ENCODE data around the gene GRK5. TPM values are rescaled to one million over a fixed set of nuclear protein-coding genes. Genes with fewer than 3 reads are reported as not detected.

Gene GRK5
- total and polyA plus RNA-seq, 12 donors = 9.3 to 96.4 (median 21.5) TPM

GRCh38 chr10:119313644-119314043 lies 106.3 kb downstream of the GRK5 start:
- no peaks in the 10 kb centered on the region for H3K36me3 ChIP-seq (replicated peaks in 1 of 2)
- no peak overlapping the region for H3K4me3 ChIP-seq
- no peaks in the 10 kb centered on the region for H3K27me3 ChIP-seq
- TF ChIP-seq POLR2A (IDR thresholded peaks at IDR 0.05) (no peak), CTCF (IDR thresholded peaks at IDR 0.05) (no peak)
- H3K4me1 ChIP-seq (replicated peaks in 1 of 2) = peaks cover 17 to 32% of the 10 kb centered on the region in 2 donors
- DNase-seq = no peak
- intact Hi-C loops (cut with DNase I) = no loop called here
- H3K9me3 ChIP-seq (replicated peaks in 1 of 3) = no peaks in the 10 kb centered on the region
- H3K27ac ChIP-seq = no peak overlapping the region
- 82 to 96% (median 91%) methylated on average over 2 to 7 of the region's 7 CpGs for WGBS, 4 donors

GRCh38 chr10:119314061-119314460 lies 106.7 kb downstream of the GRK5 start:
- Histone ChIP-seq H3K9me3 (replicated peaks in 1 of 3) (no peaks in the 10 kb centered on the region), H3K36me3 (replicated peaks in 1 of 2) (no peaks in the 10 kb centered on the region), H3K4me3 (no peak overlapping the region), H3K27ac (peak overlapping the region in 3 of 5 donors; percentile 76 to 95 (median 92)), H3K27me3 (no peaks in the 10 kb centered on the region), H3K4me1 (replicated peaks in 1 of 2) (peaks cover 17 to 32% of the 10 kb centered on the region in 2 donors)
- intact Hi-C loops (cut with DNase I) = no loop called here
- no peak for TF ChIP-seq CTCF (IDR thresholded peaks at IDR 0.05)
- no peak for TF ChIP-seq POLR2A (IDR thresholded peaks at IDR 0.05)
- 82 to 93% (median 83%) methylated on average over 5 to 11 of the region's 11 CpGs; no CpG with 5 or more reads in 1 of the 4 donors for WGBS, 4 donors
- no peak for DNase-seq

GRCh38 chr10:119314486-119314885 lies 107.1 kb downstream of the GRK5 start:
- Histone ChIP-seq H3K4me1 (replicated peaks in 1 of 2) (peaks cover 17 to 32% of the 10 kb centered on the region in 2 donors), H3K4me3 (no peak overlapping the region), H3K27ac (peak overlapping the region in 3 of 5 donors; percentile 76 to 95 (median 92)), H3K27me3 (no peaks in the 10 kb centered on the region), H3K36me3 (replicated peaks in 1 of 2) (no peaks in the 10 kb centered on the region), H3K9me3 (replicated peaks in 1 of 3) (no peaks in the 10 kb centered on the region)
- DNase-seq = peak in 1 of 7 donors; percentile 22
- intact Hi-C loops (cut with DNase I) = no loop called here
- TF ChIP-seq POLR2A (IDR thresholded peaks at IDR 0.05) = no peak
- TF ChIP-seq CTCF (IDR thresholded peaks at IDR 0.05) = no peak
- WGBS, 4 donors = 67 to 78% (median 70%) methylated on average over 1 to 7 of the region's 7 CpGs

- Histone ChIP-seq H3K4me1 (replicated peaks in 1 of 2) (peaks cover 17 to 32% of the 10 kb centered on the region in 2 donors), H3K36me3 (replicated peaks in 1 of 2) (no peaks in the 10 kb centered on the region), H3K4me3 (no peak overlapping the region), H3K9me3 (replicated peaks in 1 of 3) (no peaks in the 10 kb centered on the region), H3K27ac (peak overlapping the region; percentile 29 to 95 (median 77)), H3K27me3 (no peaks in the 10 kb centered on the region)
- 54 to 84% (median 60%) methylated on average over 9 to 16 of the region's 16 CpGs for WGBS, 4 donors
- TF ChIP-seq POLR2A (IDR thresholded peaks at IDR 0.05) = no peak
- TF ChIP-seq CTCF (IDR thresholded peaks at IDR 0.05) = no peak
- peak; percentile 64 to 93 (median 87) for DNase-seq
- intact Hi-C loops (cut with DNase I) = no loop called here
These were observed 108.0 kb downstream of the GRK5 start for GRCh38 chr10:119315128-119316001.
